Endodermal cell (in vitro differentiated cells): ENCODE measurements around the gene JPH2. TPM values are rescaled to one million over a fixed set of nuclear protein-coding genes. Genes with fewer than 3 reads are reported as not detected.

Source experiments
- DNase-seq: peaks from one replicate; pipeline ENCODE4 v3.0.0-alpha.2; 2017
- H3K27ac ChIP-seq: 2 replicates; pipeline ENCODE4 v1.5.1; 2013; ENCODE audit warnings: mild to moderate bottlenecking, low read depth, low read length, moderate library complexity
- H3K27me3 ChIP-seq: 2 replicates; pipeline ENCODE4 v1.6.1; 2013; ENCODE audit warnings: mild to moderate bottlenecking, low read length, moderate library complexity; ENCODE audit not compliant: insufficient read depth, control insufficient read depth, poor library complexity, severe bottlenecking
- H3K36me3 ChIP-seq: 2 replicates; pipeline ENCODE4 v1.7.0; 2013; ENCODE audit warnings: mild to moderate bottlenecking, low read length, moderate library complexity; ENCODE audit not compliant: control insufficient read depth, insufficient read depth
- H3K4me1 ChIP-seq: one replicate; pipeline ENCODE4 v1.7.0; 2013; ENCODE audit warnings: low read length; ENCODE audit not compliant: control insufficient read depth, insufficient read depth
- H3K4me3 ChIP-seq: 2 replicates; pipeline ENCODE4 v1.5.1; 2013; ENCODE audit warnings: mild to moderate bottlenecking, low read length, moderate library complexity
- H3K9ac ChIP-seq: 2 replicates; pipeline ENCODE4 v1.6.1; 2013; ENCODE audit warnings: mild to moderate bottlenecking, low read length, moderate library complexity; ENCODE audit not compliant: poor library complexity, severe bottlenecking; ENCODE audit errors: extremely low read depth
- H3K9me3 ChIP-seq: 2 replicates; pipeline ENCODE4 v1.6.1; 2013; ENCODE audit warnings: mild to moderate bottlenecking, low read length, moderate library complexity; ENCODE audit not compliant: control insufficient read depth
- H3K27ac Mint-ChIP-seq: 2 replicates; pipeline ENCODE4 v1.8.0; 2020; ENCODE audit warnings: mixed read lengths
- H3K27me3 Mint-ChIP-seq: 2 replicates; pipeline ENCODE4 v1.8.0; 2021; ENCODE audit warnings: mild to moderate bottlenecking, mixed read lengths; ENCODE audit not compliant: insufficient read depth
- H3K36me3 Mint-ChIP-seq: 2 replicates; pipeline ENCODE4 v1.8.0; 2020; ENCODE audit warnings: low read depth, mixed read lengths
- H3K4me1 Mint-ChIP-seq: 2 replicates; pipeline ENCODE4 v1.8.0; 2020; ENCODE audit warnings: mixed read lengths
- H3K4me3 Mint-ChIP-seq: 2 replicates; pipeline ENCODE4 v1.8.0; 2020; ENCODE audit warnings: mild to moderate bottlenecking, moderate library complexity, mixed read lengths
- H3K9me3 Mint-ChIP-seq: 2 replicates; pipeline ENCODE4 v1.8.0; 2020; ENCODE audit warnings: mild to moderate bottlenecking, mixed read lengths
- CTCF ChIP-seq: fragments of 200-600 bp; sonication (generic); conservative IDR thresholded peaks from 2 replicates; pipeline ENCODE4 v1.5.0; 2021; ENCODE audit warnings: antibody characterized with exemption, mild to moderate bottlenecking
- WGBS, 2 experiments: methylation state at CpG; one replicate each; pipeline versions ENCODE4 v1.1.5 to v1.1.7; 2013; ENCODE audit warnings: missing lambda C conversion rate in 2 of 2, mixed read lengths in 1 of 2; ENCODE audit not compliant: insufficient coverage in 1 of 2, insufficient read length in 1 of 2; 5-methylcytosine and 5-hydroxymethylcytosine counted together
- total RNA-seq, 2 donors: library from RNA; stranded (reverse); fragmentation: NEBNext Ultra II Directional in 1 of 2; extraction: Animal tissue kit (Norgen Biotek cat#: 25700) in 1 of 2; gene quantifications; 2 replicates in 1 of 2; 3 replicates in 1 of 2; pipeline ENCODE4 v1.2.1, GENCODE V29; 2021

Gene JPH2
- total RNA-seq, 2 donors from 2014 or later: 0.86 to 1.0 TPM

GRCh38 chr20:44185574-44185973 is 1.4 kb downstream of the JPH2 start:
- Mint-ChIP-seq H3K27ac (no peak overlapping the region), H3K9me3 (no peaks in the 10 kb centered on the region), H3K4me3 (no peak overlapping the region), H3K4me1 (peaks cover 33% of the 10 kb centered on the region), H3K27me3 (peaks cover 8% of the 10 kb centered on the region), H3K36me3 (no peaks in the 10 kb centered on the region)
- DNase-seq: no peak
- peaks cover 9% of the 10 kb centered on the region for H3K4me1 ChIP-seq
- 87 to 92% methylated on average over 3 to 4 of the region's 4 CpGs for WGBS, 2 experiments
- no peak overlapping the region for H3K9ac ChIP-seq
- no peak overlapping the region for H3K27ac ChIP-seq
- H3K4me3 ChIP-seq: no peak overlapping the region
- TF ChIP-seq CTCF: no peak
- H3K36me3 ChIP-seq: no peaks in the 10 kb centered on the region
- no peaks in the 10 kb centered on the region for H3K9me3 ChIP-seq
- H3K27me3 ChIP-seq: no peaks in the 10 kb centered on the region

- Mint-ChIP-seq H3K27me3 (peaks cover 8% of the 10 kb centered on the region), H3K4me1 (peaks cover 33% of the 10 kb centered on the region), H3K36me3 (no peaks in the 10 kb centered on the region), H3K4me3 (no peak overlapping the region), H3K9me3 (no peaks in the 10 kb centered on the region), H3K27ac (no peak overlapping the region)
- Histone ChIP-seq H3K36me3 (no peaks in the 10 kb centered on the region), H3K9ac (no peak overlapping the region), H3K27ac (no peak overlapping the region), H3K4me1 (peaks cover 9% of the 10 kb centered on the region), H3K9me3 (no peaks in the 10 kb centered on the region), H3K27me3 (no peaks in the 10 kb centered on the region), H3K4me3 (no peak overlapping the region)
- no peak for TF ChIP-seq CTCF
- WGBS, 2 experiments: 85 to 91% methylated on average over 3 to 7 of the region's 7 CpGs
- DNase-seq: no peak
These were observed 3.7 kb downstream of the JPH2 start for GRCh38 chr20:44183282-44183681.

DNA sequence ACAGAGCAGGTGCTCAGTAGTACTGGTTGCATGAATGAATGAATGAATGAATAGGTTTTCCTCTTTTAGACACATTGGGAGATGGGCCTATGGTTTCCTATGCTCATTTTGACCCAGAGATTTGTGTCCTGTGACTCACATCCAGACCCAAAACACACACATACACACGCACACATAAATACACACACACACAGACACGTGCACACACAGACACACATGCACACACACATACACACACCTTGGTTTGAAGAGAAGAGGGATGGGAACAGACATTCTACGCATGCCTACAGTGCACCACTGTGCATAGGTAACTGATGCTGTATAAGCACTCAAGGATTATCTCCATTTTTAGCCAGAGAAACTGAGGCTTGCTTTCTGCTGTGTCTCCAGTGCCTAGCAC is 4.1 kb downstream of the JPH2 start:
- Mint-ChIP-seq H3K4me1 (peaks cover 29% of the 10 kb centered on the region), H3K27me3 (peaks cover 8% of the 10 kb centered on the region), H3K27ac (no peak overlapping the region), H3K4me3 (no peak overlapping the region), H3K36me3 (no peaks in the 10 kb centered on the region), H3K9me3 (no peaks in the 10 kb centered on the region)
- no peak overlapping the region for H3K27ac ChIP-seq
- H3K36me3 ChIP-seq: no peaks in the 10 kb centered on the region
- H3K4me3 ChIP-seq: no peak overlapping the region
- no peaks in the 10 kb centered on the region for H3K27me3 ChIP-seq
- H3K4me1 ChIP-seq: peaks cover 7% of the 10 kb centered on the region
- H3K9me3 ChIP-seq: no peaks in the 10 kb centered on the region
- 79 to 100% methylated on average over 1 to 3 of the region's 3 CpGs for WGBS, 2 experiments
- DNase-seq: no peak
- H3K9ac ChIP-seq: no peak overlapping the region
- TF ChIP-seq CTCF: no peak
